ENCODE measurements around the gene ACTR8. TPM values are rescaled to one million over a fixed set of nuclear protein-coding genes. Genes with fewer than 3 reads are reported as not detected.

The ACTR8 gene
- total RNA-seq, 2 donors from 2014 or later, result 20.6 to 54.5 TPM

GRCh38 chr3:53902711-53903110 is 20.8 kb upstream of the ACTR8 start:
- DNase-seq (ENCODE audit: low spot score), result no peak
- H3K27ac ChIP-seq, result no peak overlapping the region
- intact Hi-C loops (cut with DNase I), result no loop called here
- H3K4me1 ChIP-seq (replicated peaks), result no peaks in the 10 kb centered on the region
- TF ChIP-seq CTCF (IDR thresholded peaks at IDR 0.05), result no peak
- no peak for TF ChIP-seq POLR2AphosphoS5 (IDR thresholded peaks at IDR 0.05)
- TF ChIP-seq POLR2A (IDR thresholded peaks at IDR 0.05), result no peak
- H3K27me3 ChIP-seq (replicated peaks; ENCODE audit: insufficient read depth), result no peaks in the 10 kb centered on the region
- 62% methylated on average over 5 of the region's 5 CpGs for WGBS
- H3K4me3 ChIP-seq, result no peak overlapping the region
- no peaks in the 10 kb centered on the region for H3K36me3 ChIP-seq
- H3K9me3 ChIP-seq, result no peaks in the 10 kb centered on the region

- no peaks in the 10 kb centered on the region for H3K9me3 ChIP-seq
- H3K36me3 ChIP-seq, result no peaks in the 10 kb centered on the region
- no peak overlapping the region for H3K27ac ChIP-seq
- intact Hi-C loops (cut with DNase I), result no loop called here
- TF ChIP-seq POLR2AphosphoS5 (IDR thresholded peaks at IDR 0.05), result no peak
- no peak for TF ChIP-seq CTCF (IDR thresholded peaks at IDR 0.05)
- TF ChIP-seq POLR2A (IDR thresholded peaks at IDR 0.05), result no peak
- no peak for DNase-seq (ENCODE audit: low spot score)
- no peak overlapping the region for H3K4me3 ChIP-seq
- H3K4me1 ChIP-seq (replicated peaks), result no peaks in the 10 kb centered on the region
- WGBS, result 18% methylated on average over 1 of the region's 1 CpG
- H3K27me3 ChIP-seq (replicated peaks; ENCODE audit: insufficient read depth), result no peaks in the 10 kb centered on the region
Measured at GRCh38 chr3:53902067-53902466, 20.1 kb upstream of the ACTR8 start.

DNA sequence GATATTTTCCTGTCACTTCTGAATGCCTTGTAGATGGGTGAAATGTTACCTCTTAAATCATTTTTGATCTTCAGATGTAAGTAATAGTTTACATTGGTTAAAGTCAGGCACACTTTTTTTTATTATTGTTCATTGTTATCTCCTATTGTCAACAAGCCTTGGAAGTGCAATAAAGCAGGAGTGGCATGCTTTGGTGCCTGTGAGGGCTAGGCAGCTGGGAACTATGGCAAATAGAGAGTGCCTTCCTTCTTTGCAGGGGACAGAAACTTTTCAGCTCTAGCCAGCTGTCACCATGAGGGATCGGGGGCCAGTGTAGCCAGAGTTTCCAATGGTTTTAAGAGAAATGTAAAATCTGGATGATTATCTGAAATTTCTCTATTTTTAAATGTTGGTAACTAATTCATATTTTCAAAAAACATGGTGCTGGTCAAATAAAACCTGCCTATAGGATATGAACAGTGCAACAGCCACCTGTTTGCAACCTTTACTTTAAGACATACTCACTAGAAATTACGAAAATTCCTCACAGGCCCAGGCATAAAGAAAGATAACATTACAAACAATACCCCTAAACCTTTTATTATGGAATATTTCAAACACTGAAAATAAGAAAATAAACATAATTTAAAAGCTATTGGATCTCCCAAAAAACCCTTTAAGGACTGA is 18.8 kb upstream of the ACTR8 start:
- no peak for DNase-seq (ENCODE audit: low spot score)
- H3K27ac ChIP-seq, result no peak overlapping the region
- WGBS, result 70% methylated on average over 2 of the region's 2 CpGs
- no peaks in the 10 kb centered on the region for H3K4me1 ChIP-seq (replicated peaks)
- no peak overlapping the region for H3K4me3 ChIP-seq
- intact Hi-C loops (cut with DNase I), result no loop called here
- H3K9me3 ChIP-seq, result no peaks in the 10 kb centered on the region
- no peaks in the 10 kb centered on the region for H3K36me3 ChIP-seq
- no peaks in the 10 kb centered on the region for H3K27me3 ChIP-seq (replicated peaks; ENCODE audit: insufficient read depth)
- no peak for TF ChIP-seq POLR2A (IDR thresholded peaks at IDR 0.05)
- no peak for TF ChIP-seq CTCF (IDR thresholded peaks at IDR 0.05)

- Histone ChIP-seq H3K9me3 (no peaks in the 10 kb centered on the region), H3K36me3 (no peaks in the 10 kb centered on the region), H3K27me3 (replicated peaks; ENCODE audit: insufficient read depth) (no peaks in the 10 kb centered on the region), H3K27ac (no peak overlapping the region), H3K4me3 (no peak overlapping the region), H3K4me1 (replicated peaks) (no peaks in the 10 kb centered on the region)
- WGBS, result 64% methylated on average over 2 of the region's 2 CpGs
- no peak for TF ChIP-seq POLR2A (IDR thresholded peaks at IDR 0.05)
- TF ChIP-seq CTCF (IDR thresholded peaks at IDR 0.05), result no peak
- TF ChIP-seq POLR2AphosphoS5 (IDR thresholded peaks at IDR 0.05), result no peak
- intact Hi-C loops (cut with DNase I), result no loop called here
- no peak for DNase-seq (ENCODE audit: low spot score)
Measured at GRCh38 chr3:53899750-53900149, 17.8 kb upstream of the ACTR8 start.

DNA sequence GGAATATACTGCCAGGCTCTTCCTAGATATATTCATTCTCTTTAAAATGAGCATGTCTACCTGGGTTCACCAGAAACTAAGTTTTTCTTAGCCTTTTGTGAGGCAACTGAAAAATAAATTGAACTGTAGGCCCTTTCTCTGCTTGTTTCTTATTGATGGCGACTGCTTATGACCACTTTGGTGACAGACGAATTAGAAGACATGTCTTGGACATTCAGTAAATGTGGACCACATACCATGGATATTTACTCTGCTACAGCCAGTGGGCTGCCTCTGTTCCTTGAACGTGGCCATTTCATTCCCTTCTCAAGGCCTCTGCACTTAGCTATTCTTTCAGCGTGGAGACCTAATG is 10.3 kb upstream of the ACTR8 start:
- no peaks in the 10 kb centered on the region for H3K9me3 ChIP-seq
- no peaks in the 10 kb centered on the region for H3K36me3 ChIP-seq
- intact Hi-C loops (cut with DNase I), result no loop called here
- no peaks in the 10 kb centered on the region for H3K27me3 ChIP-seq (replicated peaks; ENCODE audit: insufficient read depth)
- no peaks in the 10 kb centered on the region for H3K4me1 ChIP-seq (replicated peaks)
- peak overlapping the region; percentile 72 for H3K4me3 ChIP-seq
- WGBS, result 34% methylated on average over 4 of the region's 4 CpGs
- TF ChIP-seq CTCF (IDR thresholded peaks at IDR 0.05) (no peak), POLR2AphosphoS5 (IDR thresholded peaks at IDR 0.05) (no peak), POLR2A (IDR thresholded peaks at IDR 0.05) (no peak)
- peak overlapping the region; percentile 92 to 93 for H3K27ac ChIP-seq
- DNase-seq (ENCODE audit: low spot score), result no peak

All from prostate gland (tissue), 2 donors.